Right lobe of liver (tissue), 6 donors: ENCODE measurements around the gene FBXO10. TPM values are rescaled to one million over a fixed set of nuclear protein-coding genes. Genes with fewer than 3 reads are reported as not detected.

ENCODE experiments used
- ATAC-seq, 4 donors: fragments of 200-7000 bp; cut with Tn5 transposase; one replicate each; pipeline ENCODE4 v1.9.1; 2020; ENCODE audit warnings: mild to moderate bottlenecking in 4 of 4, moderate library complexity in 4 of 4
- DNase-seq, 3 donors: peaks; one replicate each; pipeline ENCODE4 v3.0.0-alpha.2; 2020
- H3K27ac ChIP-seq, 3 donors: fragments of 200-600 bp; one replicate each; pipeline ENCODE4 v1.8.0; 2022
- H3K27me3 ChIP-seq, 2 donors: fragments of 200-600 bp; one replicate each; pipeline ENCODE4 v1.8.0; 2022
- H3K36me3 ChIP-seq, 4 donors: fragments of 200-600 bp; sonication (generic) in 1 of 4; one replicate each; pipeline versions ENCODE4 v1.5.1 to v1.8.0; 2017 to 2022; ENCODE audit warnings: control low read depth in 1 of 4
- H3K4me1 ChIP-seq, 4 donors: fragments of 200-600 bp; sonication (generic) in 1 of 4; one replicate each; pipeline versions ENCODE4 v1.5.1 to v1.8.0; 2017 to 2022; ENCODE audit warnings: control low read depth in 1 of 4
- H3K4me3 ChIP-seq, 3 donors: fragments of 200-600 bp; one replicate each; pipeline ENCODE4 v1.8.0; 2022
- H3K9me3 ChIP-seq, 4 donors: fragments of 200-600 bp; sonication (generic) in 1 of 4; one replicate each; pipeline versions ENCODE4 v1.5.1 to v1.8.0; 2017 to 2022; ENCODE audit warnings: control low read depth in 1 of 4
- CTCF ChIP-seq, 4 donors: fragments of 200-600 bp in 3 of 4; fragments of 450-650 bp in 1 of 4; IDR thresholded peaks; one replicate each; pipeline versions ENCODE4 v1.5.1 to v1.8.0; 2016 to 2022; ENCODE audit warnings: antibody characterized with exemption in 4 of 4, mild to moderate bottlenecking in 2 of 4
- POLR2A ChIP-seq: fragments of 450-650 bp; IDR thresholded peaks from one replicate; pipeline ENCODE4 v1.6.1; 2017; ENCODE audit warnings: antibody characterized with exemption, mild to moderate bottlenecking
- WGBS: methylation state at CpG from one replicate; pipeline ENCODE4 v1.1.6; 2018; ENCODE audit warnings: low coverage, low lambda C conversion rate; ENCODE audit not compliant: insufficient coverage; ENCODE audit errors: missing lambda C conversion rate; 5-methylcytosine and 5-hydroxymethylcytosine counted together
- intact Hi-C, 2 donors: fragments of 100-400 bp; cut with DNase I; formaldehyde crosslinking; loops; one replicate each; pipeline versions ENCODE4 v1.11.2 to v1.14.1; 2022
- total RNA-seq, 6 experiments: library from RNA; depleted of rRNA in 2 of 6; stranded (reverse); fragments of >200 nt in 2 of 6; fragmentation: NEBNext Ultra II Directional in 3 of 6; extraction: Animal tissue kit (Norgen Biotek cat#: 25700) in 3 of 6; gene quantifications; one replicate each; pipeline versions ENCODE4 v1.1.0 to v1.2.4, GENCODE V29; 2016 to 2023
- donor health status: DM: no; HTN: yes; CAD: no.
- donor health status: DM: no; HTN: no; CAD: no.
- donor health status: DM: no; HTN: no; CAD: no.
- donor health status: DM: no; HTN: yes; CAD: no.
- donor health status: DM: no; HTN: yes; CAD: no.

The FBXO10 gene
- total RNA-seq, 6 experiments from 2014 or later, result 2.5 to 5.9 (median 4.0) TPM

DNA sequence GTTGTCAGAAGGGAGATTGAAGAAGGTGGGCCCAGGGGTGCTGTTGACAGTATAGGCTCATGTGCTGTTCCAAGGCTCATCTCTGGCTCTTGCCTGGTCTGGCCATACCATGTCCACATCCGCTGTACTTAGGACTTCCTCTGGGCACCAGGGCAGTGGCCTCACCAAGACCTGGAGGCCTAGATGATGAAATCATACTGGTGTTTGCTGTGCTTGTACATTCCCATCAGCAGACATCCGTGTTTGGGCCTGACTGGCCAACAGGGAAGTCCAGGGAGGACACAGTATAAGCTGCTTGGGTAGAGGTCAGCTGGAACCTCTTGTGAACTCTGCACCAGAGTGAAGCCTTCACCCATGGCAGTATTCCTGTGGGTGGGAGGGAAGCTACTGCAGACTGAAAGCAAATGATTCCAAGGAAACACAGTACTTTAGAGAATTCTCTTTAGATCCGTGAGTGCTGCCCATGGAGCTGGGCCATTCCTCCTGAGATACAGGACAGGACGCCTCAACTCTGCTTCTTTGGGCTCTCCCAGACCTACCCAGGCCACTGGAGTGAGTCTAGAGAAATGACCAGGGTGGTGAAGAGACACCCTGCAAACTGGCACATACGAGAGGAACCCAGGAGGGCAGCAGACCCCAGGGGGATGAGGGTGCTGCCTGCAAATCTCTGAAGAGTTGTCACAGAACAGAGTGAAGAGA is 67.9 kb downstream of the FBXO10 start:
- Histone ChIP-seq H3K36me3 (peaks cover 0 to 18% (median 3%) of the 10 kb centered on the region in 4 donors), H3K9me3 (no peaks in the 10 kb centered on the region), H3K27ac (peak overlapping the region; percentile 60 to 80 (median 80)), H3K4me1 (peaks cover 0 to 43% (median 15%) of the 10 kb centered on the region in 4 donors), H3K4me3 (peak overlapping the region in 2 of 3 donors; percentile 22 to 25), H3K27me3 (no peaks in the 10 kb centered on the region)
- WGBS, result 23% methylated on average over 4 of the region's 5 CpGs
- ATAC-seq, result peak; percentile 86 to 93 (median 90)
- no peak for TF ChIP-seq CTCF (IDR thresholded peaks at IDR 0.05)
- peak; percentile 43 for TF ChIP-seq POLR2A
- intact Hi-C loops, result no loop called here
- DNase-seq, result peak; percentile 76 to 93 (median 90)

DNA sequence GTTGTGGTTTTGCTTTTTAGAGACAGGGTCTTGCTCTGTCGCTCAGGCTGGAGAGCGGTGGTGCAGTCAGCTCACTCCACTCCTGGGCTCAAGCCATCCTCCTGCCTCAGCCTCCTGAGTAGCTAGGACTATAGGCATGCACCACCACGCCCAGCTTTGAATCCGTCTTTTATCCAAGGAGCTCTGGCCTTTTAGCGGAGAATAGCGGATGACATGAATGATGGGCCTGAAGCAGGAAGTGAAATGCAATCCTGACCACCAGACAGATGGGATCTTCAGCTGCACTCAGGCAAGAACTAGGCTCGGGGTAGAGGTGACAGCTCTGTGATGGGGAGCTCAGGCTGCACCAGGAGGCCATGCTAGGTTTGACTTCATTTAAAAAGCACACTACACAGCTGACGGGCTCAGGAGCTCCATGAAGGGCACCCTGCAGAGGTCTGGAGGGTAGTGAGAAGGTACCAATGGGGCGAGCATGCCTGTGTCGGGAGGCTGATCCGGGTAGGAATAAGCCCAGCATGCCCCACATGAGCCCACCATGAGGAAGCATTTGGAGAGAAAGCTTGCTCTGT is 68.5 kb downstream of the FBXO10 start:
- intact Hi-C loops, result no loop called here
- Histone ChIP-seq H3K36me3 (peaks cover 0 to 24% (median 5%) of the 10 kb centered on the region in 4 donors), H3K9me3 (no peaks in the 10 kb centered on the region), H3K27ac (peak overlapping the region in 2 of 3 donors; percentile 28 to 80), H3K27me3 (no peaks in the 10 kb centered on the region), H3K4me3 (no peak overlapping the region), H3K4me1 (peaks cover 0 to 47% (median 18%) of the 10 kb centered on the region in 4 donors)
- TF ChIP-seq POLR2A (no peak), CTCF (IDR thresholded peaks at IDR 0.05) (no peak)
- 83% methylated on average over 2 of the region's 11 CpGs for WGBS
- DNase-seq (no peak), ATAC-seq (no peak)

GRCh38 chr9:37504605-37505004 is 71.6 kb downstream of the FBXO10 start:
- no peaks in the 10 kb centered on the region for H3K9me3 ChIP-seq
- no peak for DNase-seq

GRCh38 chr9:37503736-37504135 is 72.4 kb downstream of the FBXO10 start:
- Histone ChIP-seq H3K4me1 (peaks cover 0 to 58% (median 20%) of the 10 kb centered on the region in 4 donors), H3K27me3 (no peaks in the 10 kb centered on the region), H3K36me3 (peaks cover 0 to 53% (median 21%) of the 10 kb centered on the region in 4 donors), H3K4me3 (no peak overlapping the region), H3K27ac (peak overlapping the region in 1 of 3 donors; percentile 56), H3K9me3 (no peaks in the 10 kb centered on the region)
- intact Hi-C loops, result no loop called here
- TF ChIP-seq POLR2A (no peak), CTCF (IDR thresholded peaks at IDR 0.05) (no peak)
- ATAC-seq, result peak in 1 of 4 donors; percentile 2
- DNase-seq, result no peak
- 73% methylated on average over 3 of the region's 3 CpGs for WGBS

More at GRCh38 chr9:37504605-37505004, 71.6 kb downstream of the FBXO10 start:
- H3K27me3 ChIP-seq, result no peaks in the 10 kb centered on the region
- TF ChIP-seq POLR2A, result no peak
- no peak for TF ChIP-seq CTCF (IDR thresholded peaks at IDR 0.05)
- peaks cover 0 to 66% (median 24%) of the 10 kb centered on the region in 4 donors for H3K4me1 ChIP-seq
- 88% methylated on average over 4 of the region's 5 CpGs for WGBS
- H3K27ac ChIP-seq, result peak overlapping the region in 1 of 3 donors; percentile 56
- H3K36me3 ChIP-seq, result peaks cover 0 to 45% (median 17%) of the 10 kb centered on the region in 4 donors
- H3K4me3 ChIP-seq, result no peak overlapping the region
- intact Hi-C loops, result no loop called here
- no peak for ATAC-seq
